DND-41 (cell line): ENCODE measurements around the gene BCL7C.

ENCODE experiments used
- ATAC-seq: fragments of 200-7000 bp; cut with Tn5 transposase; 3 replicates; pipeline ENCODE4 v1.9.1; 2021; ENCODE audit warnings: low read depth; ENCODE audit not compliant: insufficient read depth
- DNase-seq: peaks from one replicate; pipeline ENCODE4 v3.0.0-alpha.2; 2020
- H2AFZ ChIP-seq: 2 replicates; pipeline ENCODE4 v1.6.0; 2012; ENCODE audit warnings: low read depth, low read length
- H3K27ac ChIP-seq: 2 replicates; pipeline ENCODE4 v1.5.1; 2012; ENCODE audit warnings: low read length, inconsistent platforms
- H3K27me3 ChIP-seq: fragments of 200-600 bp; sonication (generic); 2 replicates; pipeline ENCODE4 v1.6.0; 2012; ENCODE audit warnings: low read length, mild to moderate bottlenecking, inconsistent platforms; ENCODE audit not compliant: insufficient read depth, poor library complexity
- H3K36me3 ChIP-seq: 2 replicates; pipeline ENCODE4 v1.5.1; 2012; ENCODE audit warnings: low read length, inconsistent platforms; ENCODE audit not compliant: insufficient read depth
- H3K4me1 ChIP-seq: 2 replicates; pipeline ENCODE4 v1.5.1; 2012; ENCODE audit warnings: mild to moderate bottlenecking, low read length; ENCODE audit not compliant: insufficient read depth
- H3K4me2 ChIP-seq: 2 replicates; pipeline ENCODE4 v1.6.0; 2012; ENCODE audit warnings: mild to moderate bottlenecking, moderate library complexity, low read length, inconsistent platforms; ENCODE audit not compliant: insufficient read depth
- H3K4me3 ChIP-seq, 2 experiments: fragments of 200-600 bp in 1 of 2; shearing (Covaris generic) in 1 of 2; 2 replicates each; pipeline ENCODE4 v1.5.1; 2012 to 2016; ENCODE audit warnings: inconsistent platforms in 2 of 2, low read length in 2 of 2, mild to moderate bottlenecking in 2 of 2, low read depth in 1 of 2, moderate library complexity in 1 of 2
- H3K79me2 ChIP-seq: 2 replicates; pipeline ENCODE4 v1.6.0; 2012; ENCODE audit warnings: low read length, inconsistent platforms; ENCODE audit not compliant: insufficient read depth
- H3K9ac ChIP-seq: 2 replicates; pipeline ENCODE4 v1.6.0; 2012; ENCODE audit warnings: low read depth, mild to moderate bottlenecking, inconsistent platforms, low read length, moderate library complexity
- H3K9me3 ChIP-seq: 2 replicates; pipeline ENCODE4 v1.5.1; 2012; ENCODE audit warnings: low read length, moderate library complexity, mild to moderate bottlenecking, inconsistent platforms; ENCODE audit not compliant: insufficient read depth, severe bottlenecking
- H4K20me1 ChIP-seq: 2 replicates; pipeline ENCODE4 v1.6.0; 2012; ENCODE audit warnings: low read length; ENCODE audit not compliant: insufficient read depth
- EZH2 ChIP-seq: IDR thresholded peaks from 3 replicates; pipeline ENCODE4 v1.6.1; 2012; ENCODE audit warnings: borderline replicate concordance, low read depth, mild to moderate bottlenecking, moderate library complexity, low read length, inconsistent platforms; ENCODE audit not compliant: severe bottlenecking
- TF ChIP-seq, protein P1 (sequence below): IDR thresholded peaks from 2 replicates; pipeline ENCODE4 v1.5.1; 2012; ENCODE audit warnings: borderline replicate concordance, low read length, moderate library complexity, mild to moderate bottlenecking; ENCODE audit not compliant: poor library complexity, severe bottlenecking; ENCODE audit errors: extremely low read depth

The BCL7C gene

DNA sequence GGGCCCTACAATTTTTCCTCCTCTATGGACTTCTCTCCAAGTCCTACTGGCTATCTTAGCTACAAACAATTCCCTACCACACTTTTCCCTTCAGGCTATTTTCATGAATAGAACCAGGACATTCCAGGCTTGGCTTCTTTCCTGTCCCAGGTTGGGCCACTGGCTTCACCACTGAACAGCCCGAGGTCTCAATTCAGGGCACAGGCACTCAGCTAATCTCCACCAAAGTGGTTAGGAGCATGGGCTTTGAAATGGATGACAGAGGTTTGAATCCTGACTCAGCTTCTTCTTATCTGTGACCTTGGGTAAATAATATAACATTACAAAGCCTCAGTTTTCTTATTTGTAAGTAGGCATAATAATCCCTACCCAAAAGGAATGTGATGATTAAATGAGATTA lies 56.0 kb downstream of the BCL7C start:
- TF ChIP-seq, protein P1, sequence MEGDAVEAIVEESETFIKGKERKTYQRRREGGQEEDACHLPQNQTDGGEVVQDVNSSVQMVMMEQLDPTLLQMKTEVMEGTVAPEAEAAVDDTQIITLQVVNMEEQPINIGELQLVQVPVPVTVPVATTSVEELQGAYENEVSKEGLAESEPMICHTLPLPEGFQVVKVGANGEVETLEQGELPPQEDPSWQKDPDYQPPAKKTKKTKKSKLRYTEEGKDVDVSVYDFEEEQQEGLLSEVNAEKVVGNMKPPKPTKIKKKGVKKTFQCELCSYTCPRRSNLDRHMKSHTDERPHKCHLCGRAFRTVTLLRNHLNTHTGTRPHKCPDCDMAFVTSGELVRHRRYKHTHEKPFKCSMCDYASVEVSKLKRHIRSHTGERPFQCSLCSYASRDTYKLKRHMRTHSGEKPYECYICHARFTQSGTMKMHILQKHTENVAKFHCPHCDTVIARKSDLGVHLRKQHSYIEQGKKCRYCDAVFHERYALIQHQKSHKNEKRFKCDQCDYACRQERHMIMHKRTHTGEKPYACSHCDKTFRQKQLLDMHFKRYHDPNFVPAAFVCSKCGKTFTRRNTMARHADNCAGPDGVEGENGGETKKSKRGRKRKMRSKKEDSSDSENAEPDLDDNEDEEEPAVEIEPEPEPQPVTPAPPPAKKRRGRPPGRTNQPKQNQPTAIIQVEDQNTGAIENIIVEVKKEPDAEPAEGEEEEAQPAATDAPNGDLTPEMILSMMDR, result no peak
- TF ChIP-seq EZH2, result no peak
- no peak overlapping the region for H3K27ac ChIP-seq
- no peaks in the 10 kb centered on the region for H3K9me3 ChIP-seq
- H3K27me3 ChIP-seq, result no peaks in the 10 kb centered on the region
- no peaks in the 10 kb centered on the region for H3K36me3 ChIP-seq
- no peaks in the 10 kb centered on the region for H4K20me1 ChIP-seq
- H3K79me2 ChIP-seq, result no peaks in the 10 kb centered on the region
- no peaks in the 10 kb centered on the region for H3K4me1 ChIP-seq
- no peak overlapping the region for H2AFZ ChIP-seq
- no peak overlapping the region for H3K4me3 ChIP-seq
- no peak for ATAC-seq
- no peak overlapping the region for H3K4me2 ChIP-seq
- DNase-seq, result no peak
- H3K9ac ChIP-seq, result no peak overlapping the region
